Right atrium auricular region (tissue), 2 donors: ENCODE data around the gene NREP. TPM values are rescaled to one million over a fixed set of nuclear protein-coding genes. Genes with fewer than 3 reads are reported as not detected.

Experiments
- DNase-seq: peaks from one replicate; pipeline ENCODE4 v3.0.0-alpha.2; 2019; ENCODE audit warnings: low spot score
- H3K27ac ChIP-seq, 2 donors: fragments of 200-600 bp; sonication (generic); 1 replicate in 1 of 2; 2 replicates in 1 of 2; pipeline ENCODE4 v1.5.1; 2016 to 2019
- H3K27me3 ChIP-seq, 2 donors: fragments of 200-600 bp; sonication (generic); one replicate each; pipeline versions ENCODE4 v1.5.1 to v1.6.0; 2017 to 2019
- H3K36me3 ChIP-seq: fragments of 200-600 bp; sonication (generic); one replicate; pipeline ENCODE4 v1.5.1; 2016
- H3K4me1 ChIP-seq, 2 donors: fragments of 200-600 bp; sonication (generic); one replicate each; pipeline versions ENCODE4 v1.5.1 to v1.6.0; 2017 to 2019
- H3K4me3 ChIP-seq, 2 donors: fragments of 200-600 bp; sonication (generic); 1 replicate in 1 of 2; 2 replicates in 1 of 2; pipeline ENCODE4 v1.5.1; 2017 to 2019; ENCODE audit warnings: mild to moderate bottlenecking in 1 of 2, moderate library complexity in 1 of 2
- H3K9me3 ChIP-seq, 2 donors: fragments of 200-600 bp; sonication (generic); one replicate each; pipeline ENCODE4 v1.5.1; 2019
- total RNA-seq, 2 donors: library from RNA; depleted of rRNA; stranded (reverse); fragments of >200 nt; gene quantifications; one replicate each; pipeline ENCODE4 v1.1.0, GENCODE V29; 2016
- TF ChIP-seq, protein P1 (sequence below), 2 donors: fragments of 200-600 bp; sonication (generic); IDR thresholded peaks; one replicate each; pipeline ENCODE4 v1.5.1; 2019; ENCODE audit warnings: antibody characterized with exemption in 2 of 2

Gene NREP
- total RNA-seq, 2 donors from 2014 or later = 7.2 to 22.9 TPM

DNA sequence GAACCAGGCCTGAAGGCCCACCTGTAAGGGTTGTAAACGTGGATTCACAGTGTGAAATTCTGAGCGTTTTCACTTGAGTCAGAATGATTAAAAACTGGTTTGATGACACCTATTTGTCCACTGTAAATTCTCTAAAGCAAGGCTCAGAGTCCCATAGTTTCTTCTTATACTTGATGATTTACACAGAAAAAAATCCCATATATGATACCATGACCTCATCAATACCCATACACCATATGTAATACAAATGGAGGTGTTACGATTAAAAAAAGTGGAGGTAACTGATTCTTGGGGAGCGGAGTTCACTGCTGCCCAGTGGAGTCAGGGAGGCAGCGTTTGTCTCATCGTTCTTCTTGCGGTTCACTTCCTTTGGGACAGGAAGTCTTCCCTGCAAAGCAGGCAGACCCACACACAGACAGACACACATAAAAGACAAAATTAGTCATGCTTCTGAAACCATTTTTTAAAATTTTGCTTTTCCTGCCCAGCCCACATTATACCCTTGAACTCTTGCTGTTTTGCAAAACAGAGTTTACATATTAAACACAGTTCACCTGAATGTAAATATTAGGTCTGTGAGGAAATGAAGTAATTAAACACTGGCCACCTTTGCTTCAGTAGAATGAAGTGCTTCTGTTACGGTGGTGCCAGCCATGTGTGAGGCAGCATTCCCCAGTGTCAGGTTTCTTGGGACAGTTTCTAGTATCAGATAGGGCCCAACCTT is 26.2 kb downstream of the NREP start:
- H3K4me1 ChIP-seq = peaks cover 0 to 25% of the 10 kb centered on the region in 2 donors
- no peaks in the 10 kb centered on the region for H3K36me3 ChIP-seq
- H3K27me3 ChIP-seq = no peaks in the 10 kb centered on the region

DNA sequence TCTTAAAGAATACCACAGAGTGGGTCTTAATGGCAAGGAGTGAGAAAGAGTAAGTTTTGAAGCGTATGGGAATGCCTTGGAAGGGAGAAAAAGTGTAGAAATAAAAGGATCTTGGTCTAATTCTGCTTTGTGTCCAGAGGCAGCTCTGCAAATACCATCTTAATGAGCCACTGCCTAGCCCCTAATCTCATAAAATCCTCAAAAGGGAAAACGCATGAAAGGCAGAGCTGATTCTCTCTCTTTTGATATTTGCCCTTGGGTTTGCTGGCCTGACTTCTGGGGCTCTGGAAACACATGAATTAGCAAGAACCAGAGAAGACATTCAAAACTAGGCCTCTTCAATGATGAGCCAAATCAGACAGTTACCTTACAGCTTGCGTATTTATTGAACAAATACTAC is 28.1 kb downstream of the NREP start:
- H3K9me3 ChIP-seq = no peaks in the 10 kb centered on the region
- DNase-seq = no peak
- no peaks in the 10 kb centered on the region for H3K36me3 ChIP-seq

More for the DNA sequence above, 26.2 kb downstream of the NREP start:
- Histone ChIP-seq H3K27ac (no peak overlapping the region), H3K4me3 (no peak overlapping the region), H3K9me3 (no peaks in the 10 kb centered on the region)
- TF ChIP-seq, protein P1, sequence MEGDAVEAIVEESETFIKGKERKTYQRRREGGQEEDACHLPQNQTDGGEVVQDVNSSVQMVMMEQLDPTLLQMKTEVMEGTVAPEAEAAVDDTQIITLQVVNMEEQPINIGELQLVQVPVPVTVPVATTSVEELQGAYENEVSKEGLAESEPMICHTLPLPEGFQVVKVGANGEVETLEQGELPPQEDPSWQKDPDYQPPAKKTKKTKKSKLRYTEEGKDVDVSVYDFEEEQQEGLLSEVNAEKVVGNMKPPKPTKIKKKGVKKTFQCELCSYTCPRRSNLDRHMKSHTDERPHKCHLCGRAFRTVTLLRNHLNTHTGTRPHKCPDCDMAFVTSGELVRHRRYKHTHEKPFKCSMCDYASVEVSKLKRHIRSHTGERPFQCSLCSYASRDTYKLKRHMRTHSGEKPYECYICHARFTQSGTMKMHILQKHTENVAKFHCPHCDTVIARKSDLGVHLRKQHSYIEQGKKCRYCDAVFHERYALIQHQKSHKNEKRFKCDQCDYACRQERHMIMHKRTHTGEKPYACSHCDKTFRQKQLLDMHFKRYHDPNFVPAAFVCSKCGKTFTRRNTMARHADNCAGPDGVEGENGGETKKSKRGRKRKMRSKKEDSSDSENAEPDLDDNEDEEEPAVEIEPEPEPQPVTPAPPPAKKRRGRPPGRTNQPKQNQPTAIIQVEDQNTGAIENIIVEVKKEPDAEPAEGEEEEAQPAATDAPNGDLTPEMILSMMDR (IDR thresholded peaks at IDR 0.05) = no peak
- DNase-seq = no peak

DNA sequence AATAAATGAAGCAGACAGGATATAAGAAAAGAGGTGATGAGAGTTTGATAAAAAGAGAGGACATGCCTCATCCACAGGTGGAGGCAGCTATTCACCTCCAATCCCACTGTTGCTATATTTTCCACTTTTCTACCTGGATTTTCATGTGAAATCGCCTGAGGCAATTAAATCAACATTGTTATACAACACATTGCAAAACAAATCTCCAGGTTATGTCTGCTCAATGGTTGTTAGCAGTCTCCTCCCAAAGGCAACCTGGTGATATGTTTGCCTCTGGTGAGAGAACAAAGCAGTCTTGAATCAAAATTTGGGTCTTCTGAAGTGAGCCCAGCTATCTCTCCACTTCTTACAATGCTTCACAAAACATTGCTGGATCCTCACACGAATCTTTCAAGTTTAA is 30.0 kb downstream of the NREP start:
- Histone ChIP-seq H3K4me1 (no peaks in the 10 kb centered on the region), H3K9me3 (no peaks in the 10 kb centered on the region), H3K27ac (no peak overlapping the region), H3K27me3 (no peaks in the 10 kb centered on the region), H3K4me3 (no peak overlapping the region), H3K36me3 (no peaks in the 10 kb centered on the region)
- TF ChIP-seq, protein P1 (IDR thresholded peaks at IDR 0.05) = no peak
- no peak for DNase-seq

More for the DNA sequence above, 28.1 kb downstream of the NREP start:
- H3K4me3 ChIP-seq = no peak overlapping the region
- TF ChIP-seq, protein P1 (IDR thresholded peaks at IDR 0.05) = no peak
- H3K4me1 ChIP-seq = peaks cover 0 to 9% of the 10 kb centered on the region in 2 donors
- no peak overlapping the region for H3K27ac ChIP-seq
- no peaks in the 10 kb centered on the region for H3K27me3 ChIP-seq

DNA sequence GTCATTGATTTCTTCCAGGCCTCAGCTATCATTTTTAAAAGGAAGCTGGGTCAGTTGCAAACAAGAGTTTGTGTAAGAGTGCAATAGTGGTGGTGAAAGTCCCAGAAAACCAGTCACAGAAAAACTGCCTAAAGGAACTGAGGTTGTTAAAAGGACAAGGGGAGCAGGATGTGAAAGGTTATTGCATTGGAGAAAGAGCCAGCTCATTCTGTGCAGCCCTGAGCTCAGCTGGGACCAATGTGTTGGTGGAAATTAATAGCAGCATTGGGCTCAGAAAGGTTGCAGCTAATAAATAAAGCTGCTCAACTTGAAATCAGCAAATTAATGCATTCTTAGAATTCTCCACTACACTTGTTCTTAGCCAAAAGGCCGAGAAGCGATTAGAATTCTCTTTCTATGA is 34.9 kb downstream of the NREP start:
- H3K4me1 ChIP-seq = no peaks in the 10 kb centered on the region
- TF ChIP-seq, protein P1 (IDR thresholded peaks at IDR 0.05) = no peak
- H3K4me3 ChIP-seq = no peak overlapping the region
- H3K27ac ChIP-seq = no peak overlapping the region
- H3K36me3 ChIP-seq = no peaks in the 10 kb centered on the region
- no peaks in the 10 kb centered on the region for H3K9me3 ChIP-seq
- H3K27me3 ChIP-seq = no peaks in the 10 kb centered on the region
- no peak for DNase-seq

DNA sequence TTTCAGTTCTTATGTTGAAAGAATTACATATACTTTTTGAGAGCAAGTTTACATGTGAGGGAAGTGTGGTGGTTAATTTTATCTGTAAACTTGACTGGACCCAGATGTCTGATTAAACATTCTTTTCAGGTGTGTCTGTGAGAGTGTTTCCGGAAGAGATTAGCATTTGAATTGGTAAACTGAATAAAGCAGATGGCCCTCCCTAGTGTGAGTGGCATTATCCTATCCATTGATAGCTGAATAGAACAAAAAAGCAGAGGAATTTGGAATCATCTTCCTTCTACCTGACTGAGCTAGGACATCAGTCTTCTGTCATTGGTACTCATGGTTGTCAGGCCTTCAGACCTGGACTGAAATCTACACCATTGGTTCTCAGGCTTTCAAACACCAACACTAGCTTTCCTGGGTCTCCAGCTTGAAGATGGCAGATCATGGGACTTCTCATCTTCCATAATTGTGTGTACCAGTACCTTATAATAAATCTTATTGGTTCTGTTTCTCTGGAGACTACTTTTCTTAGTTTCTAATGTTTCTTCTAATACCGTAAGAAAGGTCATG is 36.6 kb downstream of the NREP start:
- H3K9me3 ChIP-seq = no peaks in the 10 kb centered on the region
- H3K27ac ChIP-seq = no peak overlapping the region
- no peaks in the 10 kb centered on the region for H3K27me3 ChIP-seq
- TF ChIP-seq, protein P1 (IDR thresholded peaks at IDR 0.05) = no peak
- no peak for DNase-seq
- no peaks in the 10 kb centered on the region for H3K4me1 ChIP-seq
- no peak overlapping the region for H3K4me3 ChIP-seq
- no peaks in the 10 kb centered on the region for H3K36me3 ChIP-seq
